SIG-M5 treated with dmso at 0.1 percent for 504 hours (cell line): ENCODE measurements around the gene HSPA1A.
A peak's percentile ranks its signal among the peaks of the same experiment; 100 is the strongest.

Experiments used
- DNase-seq: peaks from one replicate; lab custom pipeline; 2025; ENCODE audit not compliant: unreplicated experiment; lab: John Stamatoyannopoulos, UW

Gene HSPA1A

DNA sequence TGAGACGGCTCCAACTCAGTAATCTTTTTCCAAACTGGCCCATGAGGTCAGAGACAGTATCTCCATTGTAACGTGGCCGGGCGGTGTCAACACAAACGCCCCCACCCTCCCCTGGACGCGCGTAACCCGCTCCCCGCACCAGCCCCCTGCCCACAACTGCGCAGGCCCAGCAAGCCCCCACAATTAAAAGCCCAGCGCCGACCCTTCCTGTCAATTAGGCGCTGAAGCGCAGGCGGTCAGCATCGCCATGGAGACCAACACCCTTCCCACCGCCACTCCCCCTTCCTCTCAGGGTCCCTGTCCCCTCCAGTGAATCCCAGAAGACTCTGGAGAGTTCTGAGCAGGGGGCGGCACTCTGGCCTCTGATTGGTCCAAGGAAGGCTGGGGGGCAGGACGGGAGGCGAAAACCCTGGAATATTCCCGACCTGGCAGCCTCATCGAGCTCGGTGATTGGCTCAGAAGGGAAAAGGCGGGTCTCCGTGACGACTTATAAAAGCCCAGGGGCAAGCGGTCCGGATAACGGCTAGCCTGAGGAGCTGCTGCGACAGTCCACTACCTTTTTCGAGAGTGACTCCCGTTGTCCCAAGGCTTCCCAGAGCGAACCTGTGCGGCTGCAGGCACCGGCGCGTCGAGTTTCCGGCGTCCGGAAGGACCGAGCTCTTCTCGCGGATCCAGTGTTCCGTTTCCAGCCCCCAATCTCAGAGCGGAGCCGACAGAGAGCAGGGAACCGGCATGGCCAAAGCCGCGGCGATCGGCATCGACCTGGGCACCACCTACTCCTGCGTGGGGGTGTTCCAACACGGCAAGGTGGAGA lies at the start of gene HSPA1A, which contains the start of gene HSPA1L:
Gene HSPA1A (plus strand): TSS at position 519 of the 814 bp plus-strand sequence. CDS start 214 bp downstream, at position 733.
Gene HSPA1L (minus strand): TSS at position 259 of the 814 bp plus-strand sequence. CDS start 3,311 bp downstream, outside the sequence.
- peak; percentile 89 for DNase-seq

- DNase-seq, result no peak
Observed at GRCh38 chr6:31765559-31765909, 49.8 kb upstream of the HSPA1A start.

- no peak for DNase-seq
Observed at GRCh38 chr6:31765910-31766794, 49.2 kb upstream of the HSPA1A start.

DNA sequence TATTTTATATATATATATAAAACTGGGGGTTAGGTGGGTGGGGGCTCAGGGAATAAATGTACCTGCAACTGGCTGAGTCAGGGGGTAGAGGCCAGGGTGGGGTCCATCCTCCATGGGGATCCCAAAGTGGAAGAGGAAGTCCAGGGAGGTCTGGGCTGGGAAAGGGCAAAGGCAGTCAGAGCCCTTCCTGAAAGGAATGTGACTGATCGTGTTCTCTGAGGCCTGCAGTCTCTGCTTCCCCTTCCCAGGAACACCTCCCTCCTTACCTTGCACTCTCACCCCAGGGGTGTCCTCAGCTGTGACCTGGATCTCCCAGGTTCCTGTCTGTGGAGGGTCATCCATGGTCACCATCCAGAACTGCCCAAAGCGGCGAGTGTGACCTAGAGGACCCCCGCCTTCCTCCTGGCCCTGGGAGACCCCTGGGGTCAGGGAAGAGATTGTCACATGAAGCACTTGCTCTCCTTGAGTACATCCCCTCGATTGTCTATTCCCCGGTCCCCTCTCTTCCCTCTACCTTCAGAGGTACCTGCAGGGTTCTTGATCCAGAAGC lies 48.2 kb upstream of the HSPA1A start:
- no peak for DNase-seq

DNA sequence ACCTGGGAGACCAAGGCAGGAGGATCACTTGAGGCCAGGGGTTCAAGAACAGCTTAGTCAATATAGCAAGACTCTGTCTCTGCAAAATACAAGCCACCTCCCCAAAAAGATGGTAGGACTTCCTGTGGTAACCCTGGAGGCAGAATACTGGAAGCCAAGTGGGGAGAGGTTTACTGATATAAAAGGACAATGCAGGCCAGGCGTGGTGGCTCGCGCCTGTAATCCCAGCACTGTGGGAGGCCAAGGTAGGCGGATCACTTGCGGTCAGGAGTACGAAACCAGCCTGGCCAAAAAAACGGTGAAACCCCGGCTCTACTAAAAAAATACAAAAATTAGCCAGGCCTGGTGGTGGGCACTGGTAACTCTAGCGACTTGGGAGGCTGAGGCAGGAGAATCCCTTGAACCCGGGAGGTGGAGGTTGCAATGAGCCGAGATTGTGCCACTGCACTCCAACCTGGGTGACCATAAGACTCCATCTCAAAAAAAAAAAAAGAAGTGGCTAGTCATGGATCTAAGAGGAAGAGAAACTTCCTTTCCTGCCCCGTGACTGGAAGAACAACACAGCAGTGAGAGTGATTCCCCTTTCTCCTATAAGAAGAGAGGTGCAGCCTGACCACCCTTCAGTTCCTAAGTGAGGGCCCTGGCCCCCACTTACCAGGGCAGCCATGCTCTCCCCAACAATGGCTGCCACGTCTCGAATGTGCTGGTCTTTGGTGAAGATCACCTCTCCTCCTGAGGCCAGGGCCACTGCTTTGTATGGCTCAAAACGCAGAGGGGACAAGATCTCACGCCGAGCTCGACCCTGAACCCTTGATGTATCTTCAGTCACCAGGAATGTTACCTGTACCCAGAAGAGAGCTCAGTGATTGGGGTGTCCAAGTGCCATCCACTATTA lies 46.7 kb upstream of the HSPA1A start:
- peak; percentile 38 for DNase-seq

GRCh38 chr6:31769684-31770371 lies 45.5 kb upstream of the HSPA1A start:
- DNase-seq, result peak; percentile 73

DNA sequence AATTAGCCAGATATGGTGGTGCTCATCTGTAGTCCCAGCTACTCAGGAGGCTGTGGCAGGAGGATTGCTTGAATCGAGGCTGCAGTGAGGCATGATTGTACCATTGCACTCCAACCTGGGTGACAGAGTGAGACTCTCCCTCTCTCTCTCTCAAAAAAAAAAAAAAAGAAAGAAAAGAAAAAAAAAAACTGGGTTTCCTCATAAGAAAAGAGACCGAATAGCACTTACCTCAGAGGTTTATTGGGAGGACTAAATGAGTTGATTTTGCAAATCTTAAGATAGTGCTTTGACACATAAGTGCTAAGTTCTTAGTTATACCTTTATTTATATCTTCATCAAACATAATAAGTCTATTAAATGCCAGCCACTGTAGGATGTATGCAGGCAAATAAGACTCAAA lies 44.5 kb upstream of the HSPA1A start:
- no peak for DNase-seq

- no peak for DNase-seq
Observed at GRCh38 chr6:31771992-31772358, 43.4 kb upstream of the HSPA1A start.

- no peak for DNase-seq
Observed at GRCh38 chr6:31775184-31775583, 40.2 kb upstream of the HSPA1A start.

GRCh38 chr6:31775633-31776484 lies 39.5 kb upstream of the HSPA1A start:
- DNase-seq, result no peak

GRCh38 chr6:31776485-31776988 lies 38.8 kb upstream of the HSPA1A start:
- DNase-seq, result no peak

DNA sequence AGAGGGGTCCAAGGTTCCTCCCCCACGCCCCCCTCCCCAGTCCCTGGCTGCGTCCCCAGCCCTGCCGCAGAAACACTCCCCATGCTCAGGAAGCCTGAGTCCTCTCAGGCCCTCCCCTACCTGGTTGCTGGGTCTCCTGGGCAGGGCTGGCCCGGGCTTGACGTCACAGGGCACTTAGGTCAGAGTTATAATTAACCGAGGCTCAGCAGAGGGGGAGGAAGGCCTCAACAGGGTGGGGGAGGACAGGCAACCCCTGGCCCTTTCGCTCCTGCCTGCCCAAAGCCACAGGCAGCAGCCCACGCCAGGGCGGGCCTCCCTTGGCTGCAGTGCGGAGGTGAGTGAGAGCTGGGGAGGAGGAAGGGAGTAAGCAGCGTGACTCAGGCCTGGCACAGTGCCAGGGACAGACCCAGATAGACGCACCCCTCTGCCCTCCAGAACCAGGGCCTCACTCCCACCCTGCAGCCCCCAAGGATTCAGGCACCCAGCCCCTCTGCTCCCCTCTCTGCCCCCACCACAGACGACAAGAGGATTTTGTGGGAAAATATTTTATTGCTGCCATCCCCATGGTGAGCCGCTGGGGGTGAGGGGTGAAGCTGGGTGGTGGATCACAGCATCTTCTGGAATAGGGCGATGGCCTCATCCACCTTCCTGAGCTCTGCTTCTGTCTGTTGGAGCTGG lies 38.2 kb upstream of the HSPA1A start, which contains the start of gene VWA7:
Gene VWA7 (minus strand): TSS at position 340 of the 678 bp plus-strand sequence. CDS start 549 bp downstream, outside the sequence.
- peak; percentile 49 for DNase-seq

- no peak for DNase-seq
Observed at GRCh38 chr6:31777667-31778050, 37.7 kb upstream of the HSPA1A start.

DNA sequence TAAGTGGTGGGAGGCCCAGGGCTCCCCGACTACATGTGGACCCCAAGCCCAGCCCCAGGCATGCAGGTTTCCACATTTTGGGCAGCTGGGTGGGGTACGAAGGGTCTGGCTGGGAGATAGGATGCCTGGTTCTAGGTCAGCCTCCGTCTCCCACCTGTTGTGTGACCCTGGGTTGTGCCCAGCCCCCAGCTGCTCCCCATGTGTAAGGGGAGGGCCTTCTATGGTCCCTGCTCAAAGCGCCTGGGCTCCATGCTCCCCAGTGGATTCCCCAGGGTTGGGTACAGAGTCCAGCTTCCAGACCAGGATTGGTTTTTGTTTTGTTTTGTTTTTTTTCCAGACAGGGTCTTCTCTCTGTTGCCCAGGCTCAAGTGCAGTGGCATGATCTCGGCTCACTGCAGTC lies 37.1 kb upstream of the HSPA1A start:
- no peak for DNase-seq

- no peak for DNase-seq
Observed at GRCh38 chr6:31778999-31779885, 36.1 kb upstream of the HSPA1A start.

DNA sequence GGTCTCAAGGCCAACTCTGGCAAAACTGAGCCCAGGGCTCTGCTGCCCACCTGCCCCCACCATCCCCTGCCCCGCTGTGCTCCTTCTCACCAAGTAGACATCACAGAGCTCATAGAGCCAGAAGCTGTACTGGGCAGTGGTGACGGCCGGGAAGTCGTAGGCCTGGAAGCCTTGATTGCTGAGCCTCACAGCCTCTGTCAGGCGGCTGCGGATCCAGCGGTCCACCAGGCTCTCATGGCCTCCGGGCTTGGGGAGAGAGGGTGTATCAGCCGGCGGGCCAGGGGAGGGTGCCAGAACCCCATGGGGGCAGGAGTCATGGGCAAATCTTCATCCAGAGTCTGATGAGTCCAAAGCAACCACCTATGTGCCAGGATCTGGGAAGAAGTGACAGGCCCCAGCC lies 35.4 kb upstream of the HSPA1A start:
- DNase-seq, result no peak

DNA sequence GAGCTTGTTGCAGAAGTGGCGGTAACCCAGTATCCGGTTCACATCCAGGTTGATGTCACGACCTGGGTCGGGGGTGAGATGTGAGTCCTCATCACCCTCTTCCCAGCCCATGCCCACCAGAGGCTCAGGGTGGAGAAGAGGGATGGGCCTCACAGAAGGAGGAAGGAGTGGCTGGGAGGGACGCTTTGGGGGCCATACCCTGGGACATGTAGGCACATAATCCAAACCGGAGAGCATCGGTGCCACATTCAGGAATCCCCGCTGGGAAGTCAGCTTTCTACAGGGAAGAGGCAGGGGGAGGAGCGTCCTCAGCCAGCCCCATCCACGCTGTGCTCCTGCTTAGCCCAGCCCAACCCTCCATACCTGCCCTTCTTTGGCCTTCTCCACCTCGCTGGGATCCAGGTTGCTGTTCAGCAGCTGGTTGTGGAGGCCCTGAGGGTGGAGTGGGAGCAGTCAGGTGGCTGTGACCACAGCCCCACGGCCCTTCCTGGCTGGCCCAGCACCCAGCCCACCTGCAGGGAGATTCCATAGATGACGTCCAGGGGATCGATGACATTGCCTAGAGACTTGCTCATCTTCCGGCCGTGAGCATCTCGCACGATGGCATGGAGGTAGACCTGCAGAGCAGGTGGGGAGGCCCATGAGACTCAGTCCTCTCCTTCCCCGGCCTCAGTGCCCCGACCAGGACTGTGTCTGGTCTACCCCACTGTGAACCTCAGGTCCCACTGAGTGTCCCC lies 34.7 kb upstream of the HSPA1A start:
- DNase-seq, result no peak
